ENCODE data around the gene SEMA5B. TPM values are rescaled to one million over a fixed set of nuclear protein-coding genes. Genes with fewer than 3 reads are reported as not detected.

SEMA5B gene
- total RNA-seq, 2 donors from 2014 or later: 0.14 to 3.2 TPM

DNA sequence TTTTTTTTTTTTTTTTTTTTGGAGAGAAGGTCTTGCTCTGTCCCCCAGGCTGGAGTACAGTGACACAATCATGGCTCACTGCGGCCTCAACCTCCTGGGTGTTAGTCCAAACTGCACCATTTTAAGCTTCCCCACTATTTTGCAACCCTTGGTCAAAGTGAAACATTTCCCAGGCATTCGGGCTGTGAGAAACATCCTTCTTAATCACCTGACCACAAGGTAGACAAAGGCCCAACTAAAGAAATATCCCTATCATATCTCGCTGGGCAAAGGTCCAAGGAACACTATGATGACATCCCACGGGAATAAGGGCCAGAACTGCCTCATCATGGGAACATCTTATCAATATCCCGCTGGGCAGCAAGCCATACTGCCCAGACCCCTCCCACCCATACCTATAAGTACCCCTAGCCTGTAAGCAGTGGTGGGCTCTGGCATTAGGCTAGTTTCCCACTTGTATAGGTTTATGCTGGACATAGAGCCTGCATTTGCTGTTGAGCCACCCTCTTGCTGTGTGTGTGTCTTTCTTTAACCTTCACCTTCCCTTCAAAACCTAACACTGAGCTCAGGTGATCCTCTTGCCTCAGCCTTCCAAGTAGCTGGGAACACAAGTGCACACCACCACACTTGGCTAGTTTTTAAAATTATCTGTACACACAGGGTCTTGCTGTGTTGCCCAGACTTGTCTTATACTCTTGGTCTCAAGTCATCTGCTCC lies 95.2 kb downstream of the SEMA5B start:
- Histone ChIP-seq H3K27me3 (replicated peaks; ENCODE audit: insufficient read depth) (no peaks in the 10 kb centered on the region), H3K27ac (no peak overlapping the region), H3K4me3 (no peak overlapping the region), H3K36me3 (no peaks in the 10 kb centered on the region), H3K9me3 (no peaks in the 10 kb centered on the region), H3K4me1 (ENCODE audit: control insufficient read depth in 1 of 2, low read depth in 2 of 2) (no peaks in the 10 kb centered on the region)
- ATAC-seq (ENCODE audit: insufficient number of reproducible peaks, low FRiP score, low read depth) (no peak), DNase-seq (ENCODE audit: low spot score) (no peak)
- TF ChIP-seq, protein P1, sequence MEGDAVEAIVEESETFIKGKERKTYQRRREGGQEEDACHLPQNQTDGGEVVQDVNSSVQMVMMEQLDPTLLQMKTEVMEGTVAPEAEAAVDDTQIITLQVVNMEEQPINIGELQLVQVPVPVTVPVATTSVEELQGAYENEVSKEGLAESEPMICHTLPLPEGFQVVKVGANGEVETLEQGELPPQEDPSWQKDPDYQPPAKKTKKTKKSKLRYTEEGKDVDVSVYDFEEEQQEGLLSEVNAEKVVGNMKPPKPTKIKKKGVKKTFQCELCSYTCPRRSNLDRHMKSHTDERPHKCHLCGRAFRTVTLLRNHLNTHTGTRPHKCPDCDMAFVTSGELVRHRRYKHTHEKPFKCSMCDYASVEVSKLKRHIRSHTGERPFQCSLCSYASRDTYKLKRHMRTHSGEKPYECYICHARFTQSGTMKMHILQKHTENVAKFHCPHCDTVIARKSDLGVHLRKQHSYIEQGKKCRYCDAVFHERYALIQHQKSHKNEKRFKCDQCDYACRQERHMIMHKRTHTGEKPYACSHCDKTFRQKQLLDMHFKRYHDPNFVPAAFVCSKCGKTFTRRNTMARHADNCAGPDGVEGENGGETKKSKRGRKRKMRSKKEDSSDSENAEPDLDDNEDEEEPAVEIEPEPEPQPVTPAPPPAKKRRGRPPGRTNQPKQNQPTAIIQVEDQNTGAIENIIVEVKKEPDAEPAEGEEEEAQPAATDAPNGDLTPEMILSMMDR (IDR thresholded peaks at IDR 0.05): no peak

DNA sequence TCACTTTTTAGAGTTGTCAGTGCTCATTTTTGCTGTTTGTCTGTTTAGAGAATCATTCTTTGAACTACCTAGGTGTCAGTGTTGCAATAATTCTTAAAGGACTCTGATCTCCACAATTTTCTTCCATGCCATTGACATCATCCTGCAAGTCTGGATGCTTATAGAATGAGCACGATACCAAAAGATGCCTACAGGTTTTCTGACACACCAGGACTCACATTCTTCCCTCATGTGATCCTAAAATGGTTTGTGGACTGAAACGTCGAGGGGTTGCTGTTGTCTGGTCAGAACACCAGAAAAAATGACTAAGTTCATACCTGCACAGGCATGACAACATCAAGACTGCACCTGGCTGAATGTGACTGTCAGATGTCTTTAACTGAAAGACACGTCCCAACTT lies 95.9 kb downstream of the SEMA5B start:
- ATAC-seq (ENCODE audit: insufficient number of reproducible peaks, low FRiP score, low read depth) (no peak), DNase-seq (ENCODE audit: low spot score) (no peak)
- H3K9me3 ChIP-seq: no peaks in the 10 kb centered on the region
- no peaks in the 10 kb centered on the region for H3K36me3 ChIP-seq
- no peaks in the 10 kb centered on the region for H3K4me1 ChIP-seq (ENCODE audit: control insufficient read depth in 1 of 2, low read depth in 2 of 2)
- H3K27me3 ChIP-seq (replicated peaks; ENCODE audit: insufficient read depth): no peaks in the 10 kb centered on the region
- no peak overlapping the region for H3K27ac ChIP-seq
- H3K4me3 ChIP-seq: no peak overlapping the region
- TF ChIP-seq, protein P1 (IDR thresholded peaks at IDR 0.05): no peak

DNA sequence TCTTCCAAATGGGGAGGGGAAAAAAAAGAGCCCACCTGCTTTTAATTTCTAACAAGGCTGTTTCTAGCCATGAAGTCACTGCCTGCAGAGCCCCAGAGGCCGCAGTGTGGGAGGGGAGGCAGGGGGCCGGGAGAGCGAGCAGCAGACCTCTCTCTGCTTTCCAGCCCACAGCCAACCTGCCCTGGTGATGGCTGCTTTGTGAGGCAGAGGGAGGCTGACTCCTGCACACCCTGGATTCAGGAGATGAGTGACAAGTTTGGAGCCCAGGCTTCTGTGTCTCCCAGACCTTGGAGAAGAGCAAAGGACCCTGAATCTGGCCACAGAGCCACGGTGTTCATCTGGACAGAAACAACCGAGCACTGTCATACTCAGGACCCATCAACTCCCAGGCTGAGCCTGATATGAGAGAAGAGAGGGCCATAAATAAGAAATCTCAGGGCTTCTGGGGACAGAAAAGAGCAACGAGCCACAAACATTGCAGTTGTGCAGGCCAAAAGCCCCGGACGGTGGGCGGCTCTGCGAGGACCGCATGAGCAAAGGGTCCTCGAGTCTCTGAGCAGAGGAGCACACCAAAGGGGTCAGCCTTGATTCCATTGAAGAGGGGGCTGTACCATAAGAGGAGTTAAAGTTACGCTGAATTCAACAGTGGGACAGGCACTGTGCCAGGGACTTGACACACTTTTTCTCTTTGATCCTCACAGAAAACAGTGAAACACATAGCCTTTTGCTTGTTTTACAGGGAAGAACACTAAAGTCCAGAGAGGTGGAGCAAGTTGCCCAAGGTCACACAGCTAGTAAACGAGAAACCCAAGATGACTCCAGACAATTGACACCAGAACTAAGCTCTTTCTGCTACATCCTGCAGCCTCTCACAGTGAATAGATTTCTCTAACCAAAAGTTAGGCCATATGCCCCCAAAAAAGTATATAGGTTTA lies 97.2 kb downstream of the SEMA5B start:
- H3K9me3 ChIP-seq: no peaks in the 10 kb centered on the region
- H3K36me3 ChIP-seq: no peaks in the 10 kb centered on the region
- DNase-seq (ENCODE audit: low spot score): no peak
- H3K4me3 ChIP-seq: no peak overlapping the region
- TF ChIP-seq, protein P1 (IDR thresholded peaks at IDR 0.05): no peak
- ATAC-seq (ENCODE audit: insufficient number of reproducible peaks, low FRiP score, low read depth): no peak
- no peaks in the 10 kb centered on the region for H3K4me1 ChIP-seq (ENCODE audit: control insufficient read depth in 1 of 2, low read depth in 2 of 2)
- H3K27ac ChIP-seq: no peak overlapping the region
- no peaks in the 10 kb centered on the region for H3K27me3 ChIP-seq (replicated peaks; ENCODE audit: insufficient read depth)

DNA sequence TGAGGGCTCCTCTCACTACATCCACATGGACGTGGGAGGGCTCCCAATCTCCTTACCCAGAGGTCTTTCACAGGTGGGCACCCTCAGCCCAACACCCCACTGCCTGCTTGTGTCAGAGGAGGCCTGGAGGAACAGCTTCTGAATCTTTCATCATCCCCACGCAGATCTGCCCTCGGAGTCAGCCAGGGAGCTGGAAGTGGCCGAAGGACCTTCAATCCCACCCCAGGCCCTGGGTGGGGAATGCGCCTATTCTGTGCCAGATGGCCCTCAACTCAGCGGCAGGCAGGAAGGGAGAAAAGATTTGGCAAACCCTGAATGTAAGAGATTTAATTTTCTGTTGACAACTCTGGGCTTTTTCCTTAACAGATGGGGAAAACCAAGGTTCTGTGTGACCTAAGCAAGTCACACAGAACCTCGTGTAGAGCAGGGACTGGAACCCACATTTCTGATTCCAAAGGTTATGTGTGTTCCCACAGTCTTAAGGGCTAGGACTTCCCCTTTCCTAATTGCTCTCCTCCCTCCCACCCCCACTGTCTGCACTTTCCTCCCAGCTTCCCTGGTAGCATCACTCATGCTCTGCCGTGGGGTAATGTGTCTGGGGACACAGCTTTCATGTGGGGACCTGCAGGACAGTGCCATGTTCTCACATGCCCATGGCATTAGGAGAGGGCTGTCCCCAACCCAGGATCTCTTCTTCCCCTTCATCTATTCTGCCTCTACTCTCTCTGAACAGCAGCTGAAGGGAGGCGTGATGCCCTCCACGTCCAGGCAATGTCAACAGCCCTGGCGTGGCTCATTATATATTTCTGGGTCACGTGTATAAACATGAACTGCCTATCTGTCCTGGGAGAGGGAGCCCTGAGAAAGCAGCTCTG lies 98.1 kb downstream of the SEMA5B start:
- Histone ChIP-seq H3K27ac (no peak overlapping the region), H3K9me3 (no peaks in the 10 kb centered on the region), H3K36me3 (no peaks in the 10 kb centered on the region), H3K27me3 (replicated peaks; ENCODE audit: insufficient read depth) (no peaks in the 10 kb centered on the region), H3K4me1 (ENCODE audit: control insufficient read depth in 1 of 2, low read depth in 2 of 2) (no peaks in the 10 kb centered on the region), H3K4me3 (no peak overlapping the region)
- ATAC-seq (ENCODE audit: insufficient number of reproducible peaks, low FRiP score, low read depth) (no peak), DNase-seq (ENCODE audit: low spot score) (no peak)
- TF ChIP-seq, protein P1 (IDR thresholded peaks at IDR 0.05): no peak

Data from thoracic aorta (tissue), 2 donors.